Stimulated activated CD4-positive, alpha-beta T cell treated with anti-CD3 and anti-CD28 coated beads, Interleukin-2, amount 100 ng/mL, for 48 hours (primary cell): ENCODE measurements around the gene DUSP10.
A peak's percentile ranks its signal among the peaks of the same experiment; 100 is the strongest.

Source experiments
- DNase-seq, 2 donors: peaks; one replicate each; pipeline ENCODE4 v3.0.0-alpha.2; 2020

DUSP10 gene

GRCh38 chr1:221762121-221762520 is 20.2 kb upstream of the DUSP10 start:
- DNase-seq, result no peak

- no peak for DNase-seq
Observed at GRCh38 chr1:221761354-221762002, 19.6 kb upstream of the DUSP10 start.

- DNase-seq, result no peak
Observed at GRCh38 chr1:221760911-221761310, 19.0 kb upstream of the DUSP10 start.

- DNase-seq, result no peak
Observed at GRCh38 chr1:221759436-221759835, 17.5 kb upstream of the DUSP10 start.

- no peak for DNase-seq
Observed at GRCh38 chr1:221758455-221758854, 16.6 kb upstream of the DUSP10 start.

GRCh38 chr1:221756830-221757551 is 15.1 kb upstream of the DUSP10 start:
- no peak for DNase-seq

GRCh38 chr1:221753828-221754188 is 11.9 kb upstream of the DUSP10 start:
- no peak for DNase-seq

GRCh38 chr1:221751226-221751887 is 9.5 kb upstream of the DUSP10 start:
- no peak for DNase-seq

- DNase-seq, result no peak
Observed at GRCh38 chr1:221748981-221749380, 7.1 kb upstream of the DUSP10 start.

- no peak for DNase-seq
Observed at GRCh38 chr1:221747839-221748238, 6.0 kb upstream of the DUSP10 start.

- DNase-seq, result no peak
Observed at GRCh38 chr1:221743416-221744208, 1.7 kb upstream of the DUSP10 start.

GRCh38 chr1:221742555-221743415 is 896 bp upstream of the DUSP10 start:
- DNase-seq, result peak; percentile 73 to 75

- DNase-seq, result no peak
Observed at GRCh38 chr1:221740993-221741702, 741 bp downstream of the DUSP10 start.

- no peak for DNase-seq
Observed at GRCh38 chr1:221740369-221740992, 1.4 kb downstream of the DUSP10 start.

GRCh38 chr1:221739677-221740025 is 2.2 kb downstream of the DUSP10 start:
- no peak for DNase-seq

GRCh38 chr1:221739018-221739676 is 2.7 kb downstream of the DUSP10 start:
- no peak for DNase-seq

GRCh38 chr1:221736714-221737113 is 5.2 kb downstream of the DUSP10 start:
- DNase-seq, result no peak

GRCh38 chr1:221735999-221736398 is 5.9 kb downstream of the DUSP10 start:
- no peak for DNase-seq

- DNase-seq, result no peak
Observed at GRCh38 chr1:221734187-221734586, 7.7 kb downstream of the DUSP10 start.

GRCh38 chr1:221732052-221732451 is 9.8 kb downstream of the DUSP10 start:
- no peak for DNase-seq
